ENCODE results near the gene NETO2. TPM values are rescaled to one million over a fixed set of nuclear protein-coding genes. Genes with fewer than 3 reads are reported as not detected.

The NETO2 gene
- total RNA-seq, 1 experiment from 2014 or later, result 40.6 TPM

DNA sequence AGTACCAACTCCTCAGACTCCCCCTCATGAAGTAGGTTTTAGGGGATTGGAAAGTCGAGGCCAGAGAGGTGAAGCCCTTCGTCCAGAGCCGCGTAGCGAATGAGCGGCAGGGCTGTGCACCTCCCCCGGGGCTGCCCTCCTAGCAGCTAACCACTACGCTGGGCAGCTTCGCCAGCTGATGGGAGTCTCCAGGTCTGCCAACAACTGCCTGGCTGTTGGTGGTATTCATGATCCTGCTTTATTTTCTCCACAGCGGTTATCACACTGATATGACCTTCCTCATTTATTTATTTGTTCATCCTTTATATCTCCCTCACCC is 773 bp upstream of the NETO2 start:
- H3K9me3 ChIP-seq (ENCODE audit: low read length), result no peaks in the 10 kb centered on the region
- H3K4me3 ChIP-seq (ENCODE audit: low read length), result peak overlapping the region; percentile 68
- peak overlapping the region; percentile 89 for H2AFZ ChIP-seq (ENCODE audit: low read length)
- no peaks in the 10 kb centered on the region for H4K20me1 ChIP-seq (ENCODE audit: low read length)
- H3K79me2 ChIP-seq (ENCODE audit: low read length), result peaks cover 36% of the 10 kb centered on the region
- TF ChIP-seq CTCF (conservative IDR thresholded peaks at IDR 0.05; ENCODE audit: low read depth, low read length) (no peak), EZH2 (IDR thresholded peaks at IDR 0.05; ENCODE audit: low read length, unreplicated experiment) (no peak), EZH2phosphoT487 (IDR thresholded peaks at IDR 0.05; ENCODE audit: borderline replicate concordance, low read length) (no peak)
- BruUV-seq (replicated peaks), result no TSS peak
- POLR2A ChIA-PET (ENCODE audit: unreplicated experiment), result no interaction called here
- ATAC-seq (peak; percentile 12), DNase-seq (no peak)
- peaks cover 5% of the 10 kb centered on the region for H3K4me1 ChIP-seq (ENCODE audit: insufficient read depth, low read length)
- no peaks in the 10 kb centered on the region for H3F3A ChIP-seq (ENCODE audit: low read length, unreplicated experiment)
- peak overlapping the region; percentile 93 for H3K4me2 ChIP-seq (ENCODE audit: low read length)
- H3K9me2 ChIP-seq (replicated peaks; ENCODE audit: low read length), result no peaks in the 10 kb centered on the region
- H3K9ac ChIP-seq (ENCODE audit: low read length), result no peak overlapping the region
- intact Hi-C loops (cut with micrococcal nuclease), result loop anchor here (5.0 to 10.0 kb wide), 5 partner anchors 107 to 980 kb away; partner anchors contain the start of genes ITFG1 and PHKB
- no peaks in the 10 kb centered on the region for H3K36me3 ChIP-seq (ENCODE audit: low read depth, low read length)
- CTCF ChIA-PET, result interaction anchor here (0.5 to 1.2 kb wide), 4 partner anchors 107 to 300 kb away, joined by 3 to 8 read pairs (median 4); no protein-coding TSS in a partner anchor
- no peak overlapping the region for H3K27ac ChIP-seq (ENCODE audit: low read length)
- H3K27me3 ChIP-seq (ENCODE audit: low read length), result no peaks in the 10 kb centered on the region

- H3K4me2 ChIP-seq (ENCODE audit: low read length), result peak overlapping the region; percentile 85
- intact Hi-C loops (cut with micrococcal nuclease), result loop anchor here (5.0 to 10.0 kb wide), 5 partner anchors 106 to 982 kb away; partner anchors contain the start of genes ITFG1 and PHKB
- H3K4me1 ChIP-seq (ENCODE audit: insufficient read depth, low read length), result peaks cover 5% of the 10 kb centered on the region
- H2AFZ ChIP-seq (ENCODE audit: low read length), result peak overlapping the region; percentile 67
- H3K79me2 ChIP-seq (ENCODE audit: low read length), result peaks cover 51% of the 10 kb centered on the region
- H3K4me3 ChIP-seq (ENCODE audit: low read length), result peak overlapping the region; percentile 69
- peak; percentile 74 for DNase-seq
- H3K27me3 ChIP-seq (ENCODE audit: low read length), result no peaks in the 10 kb centered on the region
- no TSS peak for BruUV-seq (replicated peaks)
- H4K20me1 ChIP-seq (ENCODE audit: low read length), result no peaks in the 10 kb centered on the region
- no peaks in the 10 kb centered on the region for H3K36me3 ChIP-seq (ENCODE audit: low read depth, low read length)
- ChIA-PET CTCF (interaction anchor here (1.2 kb wide), 1 partner anchor 195 kb away, joined by 3 read pairs; no protein-coding TSS in a partner anchor), POLR2A (ENCODE audit: unreplicated experiment) (no interaction called here)
- H3K9ac ChIP-seq (ENCODE audit: low read length), result peak overlapping the region; percentile 56
- peak; percentile 69 for ATAC-seq
- no peaks in the 10 kb centered on the region for H3F3A ChIP-seq (ENCODE audit: low read length, unreplicated experiment)
- no peak overlapping the region for H3K27ac ChIP-seq (ENCODE audit: low read length)
- H3K9me2 ChIP-seq (replicated peaks; ENCODE audit: low read length), result no peaks in the 10 kb centered on the region
- no peaks in the 10 kb centered on the region for H3K9me3 ChIP-seq (ENCODE audit: low read length)
- TF ChIP-seq CTCF (conservative IDR thresholded peaks at IDR 0.05; ENCODE audit: low read depth, low read length) (peak; percentile 52), EZH2phosphoT487 (IDR thresholded peaks at IDR 0.05; ENCODE audit: borderline replicate concordance, low read length) (no peak), EZH2 (IDR thresholded peaks at IDR 0.05; ENCODE audit: low read length, unreplicated experiment) (no peak)
Observed at GRCh38 chr16:47142821-47143676, 696 bp downstream of the NETO2 start.

GRCh38 chr16:47142486-47142820 is 1.3 kb downstream of the NETO2 start:
- intact Hi-C loops (cut with micrococcal nuclease), result loop anchor here (5.0 to 10.0 kb wide), 5 partner anchors 105 to 982 kb away; partner anchors contain the start of genes ITFG1 and PHKB
- Histone ChIP-seq H3K9ac (ENCODE audit: low read length) (peak overlapping the region; percentile 56; the same call in 1 of the 2 replicates), H4K20me1 (ENCODE audit: low read length) (no peaks in the 10 kb centered on the region), H3K9me3 (ENCODE audit: low read length) (no peaks in the 10 kb centered on the region), H3K4me1 (ENCODE audit: insufficient read depth, low read length) (peaks cover 5% of the 10 kb centered on the region), H3K79me2 (ENCODE audit: low read length) (peaks cover 57% of the 10 kb centered on the region), H3K9me2 (replicated peaks; ENCODE audit: low read length) (no peaks in the 10 kb centered on the region), H3K4me3 (ENCODE audit: low read length) (peak overlapping the region; percentile 69), H3K27ac (ENCODE audit: low read length) (no peak overlapping the region), H2AFZ (ENCODE audit: low read length) (peak overlapping the region; percentile 67; the same call in 1 of the 2 replicates), H3K4me2 (ENCODE audit: low read length) (peak overlapping the region; percentile 85), H3F3A (ENCODE audit: low read length, unreplicated experiment) (no peaks in the 10 kb centered on the region), H3K27me3 (ENCODE audit: low read length) (no peaks in the 10 kb centered on the region), H3K36me3 (ENCODE audit: low read depth, low read length) (no peaks in the 10 kb centered on the region)
- ChIA-PET CTCF (interaction anchor here (1.4 to 1.5 kb wide), 2 partner anchors 105 to 1022 kb away, joined by 9 to 10 read pairs; no protein-coding TSS in a partner anchor), POLR2A (ENCODE audit: unreplicated experiment) (no interaction called here)
- DNase-seq, result peak; percentile 18
- ATAC-seq, result no peak
- BruUV-seq (replicated peaks), result no TSS peak
- TF ChIP-seq EZH2phosphoT487 (IDR thresholded peaks at IDR 0.05; ENCODE audit: borderline replicate concordance, low read length) (no peak), EZH2 (IDR thresholded peaks at IDR 0.05; ENCODE audit: low read length, unreplicated experiment) (no peak), CTCF (conservative IDR thresholded peaks at IDR 0.05; ENCODE audit: low read depth, low read length) (no peak)
